ENCODE measurements around the gene PVALB.

Gene PVALB

DNA sequence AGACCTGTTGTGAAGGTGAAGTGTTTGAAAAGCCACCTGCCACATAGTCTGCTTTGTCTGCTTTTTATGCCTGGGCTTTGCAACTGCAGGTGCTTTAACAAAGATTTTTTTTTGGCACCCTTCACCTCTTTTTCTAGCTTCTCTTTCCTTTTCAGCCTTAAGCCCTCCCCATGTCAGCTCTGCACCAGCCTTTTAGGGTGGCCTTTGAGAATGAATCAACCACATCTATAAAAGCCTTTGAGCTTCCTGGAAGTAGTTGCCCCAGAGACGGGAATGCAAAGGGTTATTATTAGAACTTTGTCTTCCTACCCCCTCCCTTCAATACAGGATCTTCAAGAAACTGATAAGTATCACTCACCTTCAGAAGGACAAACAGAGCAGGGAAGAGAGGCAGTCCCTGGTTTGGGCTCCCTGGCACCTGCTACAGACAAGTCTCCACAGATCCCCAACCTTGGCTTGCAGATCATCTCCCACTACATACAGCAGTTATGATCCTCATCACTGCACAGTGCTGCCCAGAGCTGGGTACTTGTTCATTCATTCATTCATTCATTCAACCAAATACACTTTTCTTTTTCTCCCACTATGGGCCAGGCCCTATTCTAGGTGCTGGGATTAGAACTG lies 8.0 kb downstream of the PVALB start:
- H3K4me3 ChIP-seq (ENCODE audit: low read depth, low read length): no peak overlapping the region
- no peak overlapping the region for H3K27ac ChIP-seq
- TF ChIP-seq, protein P1, sequence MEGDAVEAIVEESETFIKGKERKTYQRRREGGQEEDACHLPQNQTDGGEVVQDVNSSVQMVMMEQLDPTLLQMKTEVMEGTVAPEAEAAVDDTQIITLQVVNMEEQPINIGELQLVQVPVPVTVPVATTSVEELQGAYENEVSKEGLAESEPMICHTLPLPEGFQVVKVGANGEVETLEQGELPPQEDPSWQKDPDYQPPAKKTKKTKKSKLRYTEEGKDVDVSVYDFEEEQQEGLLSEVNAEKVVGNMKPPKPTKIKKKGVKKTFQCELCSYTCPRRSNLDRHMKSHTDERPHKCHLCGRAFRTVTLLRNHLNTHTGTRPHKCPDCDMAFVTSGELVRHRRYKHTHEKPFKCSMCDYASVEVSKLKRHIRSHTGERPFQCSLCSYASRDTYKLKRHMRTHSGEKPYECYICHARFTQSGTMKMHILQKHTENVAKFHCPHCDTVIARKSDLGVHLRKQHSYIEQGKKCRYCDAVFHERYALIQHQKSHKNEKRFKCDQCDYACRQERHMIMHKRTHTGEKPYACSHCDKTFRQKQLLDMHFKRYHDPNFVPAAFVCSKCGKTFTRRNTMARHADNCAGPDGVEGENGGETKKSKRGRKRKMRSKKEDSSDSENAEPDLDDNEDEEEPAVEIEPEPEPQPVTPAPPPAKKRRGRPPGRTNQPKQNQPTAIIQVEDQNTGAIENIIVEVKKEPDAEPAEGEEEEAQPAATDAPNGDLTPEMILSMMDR (IDR thresholded peaks at IDR 0.05; ENCODE audit: low read depth, low read length): no peak
- no peak for DNase-seq
- no peaks in the 10 kb centered on the region for H3K9me3 ChIP-seq (ENCODE audit: severe bottlenecking)
- H3K27me3 ChIP-seq (ENCODE audit: insufficient read depth, low read depth, severe bottlenecking): peaks cover 75% of the 10 kb centered on the region
- no peaks in the 10 kb centered on the region for H3K36me3 ChIP-seq

DNA sequence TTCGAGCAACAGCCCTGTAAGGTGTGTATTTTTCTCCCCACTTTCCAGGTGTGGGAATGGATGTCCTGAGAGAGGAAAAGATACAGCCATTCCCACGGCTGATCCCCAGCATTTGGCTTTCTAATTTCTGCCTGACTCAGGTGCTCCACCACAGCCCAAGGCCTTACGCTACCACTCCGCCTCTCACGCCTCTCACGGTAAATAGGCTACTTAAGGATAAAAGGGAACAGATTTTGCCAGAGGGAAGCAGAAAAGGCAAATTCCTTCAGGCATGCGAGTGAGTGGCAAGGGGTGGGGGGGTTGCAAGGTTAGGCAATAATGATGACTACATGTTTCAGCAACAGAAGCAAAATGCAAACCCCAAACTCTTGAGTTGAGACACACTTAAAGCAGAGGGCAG lies 9.2 kb downstream of the PVALB start:
- peaks cover 72% of the 10 kb centered on the region for H3K27me3 ChIP-seq (ENCODE audit: insufficient read depth, low read depth, severe bottlenecking)
- no peak overlapping the region for H3K4me3 ChIP-seq (ENCODE audit: low read depth, low read length)
- H3K9me3 ChIP-seq (ENCODE audit: severe bottlenecking): no peaks in the 10 kb centered on the region
- no peaks in the 10 kb centered on the region for H3K36me3 ChIP-seq
- TF ChIP-seq, protein P1 (IDR thresholded peaks at IDR 0.05; ENCODE audit: low read depth, low read length): no peak
- DNase-seq: no peak
- no peak overlapping the region for H3K27ac ChIP-seq

DNA sequence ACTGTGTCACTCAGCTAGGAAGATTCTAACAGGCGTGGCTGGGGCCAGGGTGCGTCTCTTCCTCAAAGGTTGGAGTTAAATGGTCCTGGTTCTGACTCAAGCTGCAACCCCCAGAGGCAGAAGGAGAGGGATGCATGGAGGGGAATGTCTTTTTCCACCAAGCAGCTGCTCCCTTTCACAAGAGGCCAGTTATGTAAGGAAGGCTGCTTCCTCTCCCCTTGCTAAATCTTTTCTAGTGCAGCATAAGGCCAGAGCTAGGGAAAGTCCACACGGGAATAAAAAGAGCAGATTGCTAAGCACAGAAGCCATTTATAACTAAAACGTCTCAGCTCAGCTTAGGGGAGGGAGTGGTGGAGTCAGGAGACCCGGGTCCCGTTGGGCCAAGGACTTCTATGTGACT lies 10.0 kb downstream of the PVALB start:
- Histone ChIP-seq H3K9me3 (ENCODE audit: severe bottlenecking) (no peaks in the 10 kb centered on the region), H3K27me3 (ENCODE audit: insufficient read depth, low read depth, severe bottlenecking) (peaks cover 68% of the 10 kb centered on the region), H3K36me3 (no peaks in the 10 kb centered on the region), H3K27ac (no peak overlapping the region), H3K4me3 (ENCODE audit: low read depth, low read length) (no peak overlapping the region)
- TF ChIP-seq, protein P1 (IDR thresholded peaks at IDR 0.05; ENCODE audit: low read depth, low read length): no peak
- no peak for DNase-seq

DNA sequence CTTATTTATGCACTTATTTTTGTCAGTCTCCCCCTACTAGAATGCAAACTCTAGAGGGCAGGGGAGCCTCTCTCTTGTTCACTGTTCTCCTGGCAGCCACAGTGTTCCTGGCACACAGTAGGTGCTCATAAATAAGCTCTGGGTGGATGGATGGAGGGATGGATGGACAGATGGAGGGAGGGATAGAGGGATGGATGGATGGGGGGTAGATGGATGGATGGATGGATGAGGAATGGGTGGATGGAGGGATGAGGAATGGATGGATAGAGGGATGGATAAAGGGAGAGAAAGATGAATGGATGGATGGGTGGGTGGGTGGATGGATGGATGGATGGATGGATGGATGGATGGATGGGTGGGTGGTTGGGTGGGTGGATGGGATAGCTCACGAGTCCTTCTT lies 13.5 kb downstream of the PVALB start:
- no peaks in the 10 kb centered on the region for H3K9me3 ChIP-seq (ENCODE audit: severe bottlenecking)
- TF ChIP-seq, protein P1 (IDR thresholded peaks at IDR 0.05; ENCODE audit: low read depth, low read length): no peak
- no peak overlapping the region for H3K4me3 ChIP-seq (ENCODE audit: low read depth, low read length)
- peaks cover 64% of the 10 kb centered on the region for H3K27me3 ChIP-seq (ENCODE audit: insufficient read depth, low read depth, severe bottlenecking)
- DNase-seq: no peak
- no peaks in the 10 kb centered on the region for H3K36me3 ChIP-seq
- H3K27ac ChIP-seq: no peak overlapping the region

DNA sequence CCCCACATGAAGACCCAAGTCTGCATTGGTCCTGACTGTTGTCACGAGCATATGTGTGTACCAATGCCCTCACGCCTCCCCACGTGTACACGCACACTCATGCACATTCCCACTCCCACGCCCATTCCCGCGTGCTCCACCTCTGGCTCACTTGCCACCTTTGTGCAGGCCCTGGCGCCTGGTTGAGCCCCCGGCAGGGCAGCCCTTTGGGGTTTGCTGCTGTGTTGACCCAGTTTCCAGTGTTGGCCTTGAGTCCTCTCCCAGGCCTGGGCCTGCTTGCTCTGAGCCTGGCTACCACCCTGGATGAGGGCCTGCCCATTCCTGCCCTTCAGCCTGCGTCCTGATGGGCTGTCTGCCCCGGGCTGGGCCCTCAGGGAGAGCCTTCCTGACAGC lies 18.2 kb downstream of the PVALB start:
- no peak overlapping the region for H3K4me3 ChIP-seq (ENCODE audit: low read depth, low read length)
- peaks cover 60% of the 10 kb centered on the region for H3K27me3 ChIP-seq (ENCODE audit: insufficient read depth, low read depth, severe bottlenecking)
- TF ChIP-seq, protein P1 (IDR thresholded peaks at IDR 0.05; ENCODE audit: low read depth, low read length): no peak
- no peak overlapping the region for H3K27ac ChIP-seq
- no peaks in the 10 kb centered on the region for H3K9me3 ChIP-seq (ENCODE audit: severe bottlenecking)
- no peak for DNase-seq
- no peaks in the 10 kb centered on the region for H3K36me3 ChIP-seq
